GM23338 (cell line): ENCODE data around the gene CTDSP2. TPM values are rescaled to one million over a fixed set of nuclear protein-coding genes. Genes with fewer than 3 reads are reported as not detected.

ENCODE experiments used
- ATAC-seq: fragments of 200-7000 bp; cut with Tn5 transposase; 3 replicates; pipeline ENCODE4 v1.9.1; 2020
- DNase-seq: peaks from one replicate; pipeline ENCODE4 v3.0.0-alpha.2; 2015; ENCODE audit warnings: low spot score
- H2AFZ ChIP-seq: fragments of 200-600 bp; sonication (generic); 2 replicates; pipeline ENCODE4 v1.8.0; 2016; ENCODE audit warnings: antibody characterized with exemption, mild to moderate bottlenecking, moderate library complexity
- H3F3A ChIP-seq: fragments of 200-600 bp; sonication (generic); replicated peaks from 2 replicates; pipeline ENCODE4 v1.8.0; 2017; ENCODE audit warnings: antibody characterized with exemption, mixed run types, low read depth
- H3K27ac ChIP-seq: fragments of 200-600 bp; sonication (generic); 2 replicates; pipeline ENCODE4 v1.6.1; 2016; ENCODE audit warnings: low read depth
- H3K27me3 ChIP-seq: fragments of 200-600 bp; sonication (generic); 2 replicates; pipeline ENCODE4 v1.8.0; 2016; ENCODE audit warnings: mild to moderate bottlenecking, mixed run types, moderate library complexity; ENCODE audit not compliant: insufficient read depth
- H3K36me3 ChIP-seq: fragments of 200-600 bp; sonication (generic); 2 replicates; pipeline ENCODE4 v1.8.0; 2016; ENCODE audit warnings: mild to moderate bottlenecking; ENCODE audit not compliant: insufficient read depth
- H3K4me1 ChIP-seq: fragments of 200-600 bp; sonication (generic); 2 replicates; pipeline ENCODE4 v1.8.0; 2016; ENCODE audit warnings: mild to moderate bottlenecking, moderate library complexity; ENCODE audit not compliant: insufficient read depth
- H3K4me2 ChIP-seq: fragments of 200-600 bp; sonication (generic); 2 replicates; pipeline ENCODE4 v1.7.1; 2017; ENCODE audit warnings: mixed run types
- H3K4me3 ChIP-seq: fragments of 200-600 bp; sonication (generic); 2 replicates; pipeline ENCODE4 v1.6.1; 2016; ENCODE audit warnings: mixed run types
- H3K79me2 ChIP-seq: fragments of 200-600 bp; sonication (generic); replicated peaks from 2 replicates; pipeline ENCODE4 v1.8.0; 2017; ENCODE audit warnings: mild to moderate bottlenecking; ENCODE audit not compliant: insufficient read depth
- H3K9me2 ChIP-seq: fragments of 200-600 bp; sonication (generic); 2 replicates; pipeline ENCODE4 v1.8.0; 2017; ENCODE audit not compliant: insufficient read depth
- H4K20me1 ChIP-seq: fragments of 200-600 bp; sonication (generic); replicated peaks from 2 replicates; pipeline ENCODE4 v1.8.0; 2017; ENCODE audit warnings: mild to moderate bottlenecking; ENCODE audit not compliant: insufficient read depth
- H3K27ac Mint-ChIP-seq: 2 replicates; pipeline ENCODE4 v1.8.0; 2020; ENCODE audit warnings: inconsistent platforms, mild to moderate bottlenecking, moderate library complexity, mixed read lengths
- H3K27me3 Mint-ChIP-seq: 3 replicates; pipeline ENCODE4 v1.8.0; 2022; ENCODE audit warnings: low read depth, mild to moderate bottlenecking, moderate library complexity, mixed read lengths, inconsistent platforms; ENCODE audit not compliant: insufficient read depth, poor library complexity
- H3K36me3 Mint-ChIP-seq: 3 replicates; pipeline ENCODE4 v1.8.0; 2021; ENCODE audit warnings: low read depth, mild to moderate bottlenecking, inconsistent platforms, moderate library complexity, mixed read lengths
- H3K4me1 Mint-ChIP-seq: 3 replicates; pipeline ENCODE4 v1.8.0; 2020; ENCODE audit warnings: mild to moderate bottlenecking, inconsistent platforms, mixed read lengths
- H3K4me3 Mint-ChIP-seq: 3 replicates; pipeline ENCODE4 v1.8.0; 2021; ENCODE audit warnings: moderate library complexity, mild to moderate bottlenecking, inconsistent platforms, mixed read lengths
- H3K9me3 Mint-ChIP-seq: 3 replicates; pipeline ENCODE4 v1.8.0; 2020; ENCODE audit warnings: moderate library complexity, mild to moderate bottlenecking, inconsistent platforms, mixed read lengths
- CREB1 ChIP-seq: fragments of 250-450 bp; sonication (Bioruptor Pico); IDR thresholded peaks from 2 replicates; pipeline ENCODE4 v1.5.0; 2020; ENCODE audit warnings: low read depth, mild to moderate bottlenecking, moderate library complexity
- EZH2phosphoT487 ChIP-seq: fragments of 200-600 bp; sonication (generic); IDR thresholded peaks from one replicate; pipeline ENCODE4 v1.8.1; 2018; ENCODE audit warnings: antibody characterized with exemption; ENCODE audit not compliant: unreplicated experiment
- JUNB ChIP-seq: IDR thresholded peaks from one replicate; pipeline ENCODE4 v1.6.1; 2016; ENCODE audit warnings: antibody characterized with exemption; ENCODE audit not compliant: unreplicated experiment
- NANOG ChIP-seq: IDR thresholded peaks from 2 replicates; pipeline ENCODE4 v1.6.1; 2016; ENCODE audit warnings: antibody characterized with exemption, borderline replicate concordance
- POLR2AphosphoS5 ChIP-seq: IDR thresholded peaks from 2 replicates; pipeline ENCODE4 v1.6.1; 2016; ENCODE audit warnings: antibody characterized with exemption, low read depth
- STAT1 ChIP-seq: IDR thresholded peaks from one replicate; pipeline ENCODE4 v1.6.1; 2016; ENCODE audit warnings: antibody characterized with exemption; ENCODE audit not compliant: unreplicated experiment
- ZNF114 ChIP-seq: fragments of 250-450 bp; sonication (Bioruptor Pico); IDR thresholded peaks from 2 replicates; pipeline ENCODE4 v1.5.0; 2020; ENCODE audit warnings: mild to moderate bottlenecking, moderate library complexity
- ZNF331 ChIP-seq: fragments of 250-450 bp; sonication (Bioruptor Pico); IDR thresholded peaks from 2 replicates; pipeline ENCODE4 v1.5.0; 2020; ENCODE audit warnings: low read depth, mild to moderate bottlenecking, moderate library complexity
- polyA plus RNA-seq: library from polyadenylated mRNA; unstranded; fragments of >200 nt; fragmentation: Nextera tagmentation; extraction: Ambion mirVana; gene quantifications from 2 replicates; pipeline ENCODE4 v1.2.1, GENCODE V29; 2016
- total RNA-seq: library from RNA; depleted of rRNA; stranded (reverse); fragments of >200 nt; shearing (Covaris generic); gene quantifications from 2 replicates; pipeline ENCODE4 v1.2.3, GENCODE V29; 2014
- TF ChIP-seq, protein P1 (sequence below): fragments of 250-450 bp; sonication (Bioruptor Pico); IDR thresholded peaks from 2 replicates; pipeline ENCODE4 v1.5.0; 2020; ENCODE audit warnings: mild to moderate bottlenecking, moderate library complexity
- TF ChIP-seq, protein P2 (sequence below): IDR thresholded peaks from one replicate; pipeline ENCODE4 v1.6.1; 2018; ENCODE audit warnings: antibody characterized with exemption; ENCODE audit not compliant: unreplicated experiment
- TF ChIP-seq, protein P3 (sequence below): IDR thresholded peaks from 2 replicates; pipeline ENCODE4 v1.6.1; 2016; ENCODE audit warnings: antibody characterized with exemption

Gene CTDSP2
- total and polyA plus RNA-seq, 2 experiments from 2014 or later: 22.8 to 81.9 TPM

DNA sequence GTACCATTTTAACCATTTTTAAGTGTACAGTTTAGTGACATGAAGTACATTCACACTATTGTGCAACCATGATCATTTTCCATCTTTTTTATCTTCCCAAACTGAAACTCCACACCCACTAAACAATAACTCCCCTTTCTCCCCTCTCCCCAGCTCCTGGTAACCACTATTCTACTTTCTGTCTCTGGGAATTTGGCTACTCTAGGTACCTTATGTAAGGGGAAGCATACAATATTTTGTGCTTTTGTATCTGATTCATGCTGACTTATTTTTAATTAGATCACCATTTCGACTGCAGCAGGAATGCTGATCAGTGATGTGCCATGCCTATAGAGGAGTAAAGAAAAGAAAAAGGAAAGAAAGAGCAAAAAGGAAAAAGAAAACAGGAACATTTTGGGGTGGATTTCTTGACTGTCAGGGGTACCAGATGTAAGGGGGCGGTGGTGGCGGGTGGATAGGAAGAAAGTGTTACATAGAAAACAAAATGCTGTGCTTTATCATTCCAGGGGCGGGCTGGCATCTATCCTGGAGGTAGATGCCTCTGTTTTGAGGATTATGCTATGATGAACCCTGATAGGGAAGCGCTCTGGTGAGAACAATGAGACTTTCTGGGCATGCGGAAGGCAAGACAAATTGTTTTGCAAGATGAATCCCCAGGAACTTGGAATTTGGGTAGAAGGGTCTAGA lies 45.2 kb upstream of the CTDSP2 start:
- H2AFZ ChIP-seq: no peak overlapping the region
- H3K27ac Mint-ChIP-seq: no peak overlapping the region
- H3K4me1 ChIP-seq: peaks cover 30% of the 10 kb centered on the region
- H3K36me3 Mint-ChIP-seq: no peaks in the 10 kb centered on the region; the same call in 2 of the 3 replicates
- 0 out of 2 replicates have a peak, but pooled peaks cover under 1% of the 10 kb centered on the region for H3F3A ChIP-seq
- no peaks in the 10 kb centered on the region for H3K9me3 Mint-ChIP-seq
- ATAC-seq: no peak
- H3K4me3 ChIP-seq: no peak overlapping the region
- TF ChIP-seq CREB1 (CRISPR knock-in tag) (no peak), STAT1 (no peak), EZH2phosphoT487 (no peak), NANOG (no peak), POLR2AphosphoS5 (no peak), JUNB (no peak), ZNF331 (CRISPR knock-in tag) (no peak), ZNF114 (CRISPR knock-in tag) (no peak)
- TF ChIP-seq, protein P1, sequence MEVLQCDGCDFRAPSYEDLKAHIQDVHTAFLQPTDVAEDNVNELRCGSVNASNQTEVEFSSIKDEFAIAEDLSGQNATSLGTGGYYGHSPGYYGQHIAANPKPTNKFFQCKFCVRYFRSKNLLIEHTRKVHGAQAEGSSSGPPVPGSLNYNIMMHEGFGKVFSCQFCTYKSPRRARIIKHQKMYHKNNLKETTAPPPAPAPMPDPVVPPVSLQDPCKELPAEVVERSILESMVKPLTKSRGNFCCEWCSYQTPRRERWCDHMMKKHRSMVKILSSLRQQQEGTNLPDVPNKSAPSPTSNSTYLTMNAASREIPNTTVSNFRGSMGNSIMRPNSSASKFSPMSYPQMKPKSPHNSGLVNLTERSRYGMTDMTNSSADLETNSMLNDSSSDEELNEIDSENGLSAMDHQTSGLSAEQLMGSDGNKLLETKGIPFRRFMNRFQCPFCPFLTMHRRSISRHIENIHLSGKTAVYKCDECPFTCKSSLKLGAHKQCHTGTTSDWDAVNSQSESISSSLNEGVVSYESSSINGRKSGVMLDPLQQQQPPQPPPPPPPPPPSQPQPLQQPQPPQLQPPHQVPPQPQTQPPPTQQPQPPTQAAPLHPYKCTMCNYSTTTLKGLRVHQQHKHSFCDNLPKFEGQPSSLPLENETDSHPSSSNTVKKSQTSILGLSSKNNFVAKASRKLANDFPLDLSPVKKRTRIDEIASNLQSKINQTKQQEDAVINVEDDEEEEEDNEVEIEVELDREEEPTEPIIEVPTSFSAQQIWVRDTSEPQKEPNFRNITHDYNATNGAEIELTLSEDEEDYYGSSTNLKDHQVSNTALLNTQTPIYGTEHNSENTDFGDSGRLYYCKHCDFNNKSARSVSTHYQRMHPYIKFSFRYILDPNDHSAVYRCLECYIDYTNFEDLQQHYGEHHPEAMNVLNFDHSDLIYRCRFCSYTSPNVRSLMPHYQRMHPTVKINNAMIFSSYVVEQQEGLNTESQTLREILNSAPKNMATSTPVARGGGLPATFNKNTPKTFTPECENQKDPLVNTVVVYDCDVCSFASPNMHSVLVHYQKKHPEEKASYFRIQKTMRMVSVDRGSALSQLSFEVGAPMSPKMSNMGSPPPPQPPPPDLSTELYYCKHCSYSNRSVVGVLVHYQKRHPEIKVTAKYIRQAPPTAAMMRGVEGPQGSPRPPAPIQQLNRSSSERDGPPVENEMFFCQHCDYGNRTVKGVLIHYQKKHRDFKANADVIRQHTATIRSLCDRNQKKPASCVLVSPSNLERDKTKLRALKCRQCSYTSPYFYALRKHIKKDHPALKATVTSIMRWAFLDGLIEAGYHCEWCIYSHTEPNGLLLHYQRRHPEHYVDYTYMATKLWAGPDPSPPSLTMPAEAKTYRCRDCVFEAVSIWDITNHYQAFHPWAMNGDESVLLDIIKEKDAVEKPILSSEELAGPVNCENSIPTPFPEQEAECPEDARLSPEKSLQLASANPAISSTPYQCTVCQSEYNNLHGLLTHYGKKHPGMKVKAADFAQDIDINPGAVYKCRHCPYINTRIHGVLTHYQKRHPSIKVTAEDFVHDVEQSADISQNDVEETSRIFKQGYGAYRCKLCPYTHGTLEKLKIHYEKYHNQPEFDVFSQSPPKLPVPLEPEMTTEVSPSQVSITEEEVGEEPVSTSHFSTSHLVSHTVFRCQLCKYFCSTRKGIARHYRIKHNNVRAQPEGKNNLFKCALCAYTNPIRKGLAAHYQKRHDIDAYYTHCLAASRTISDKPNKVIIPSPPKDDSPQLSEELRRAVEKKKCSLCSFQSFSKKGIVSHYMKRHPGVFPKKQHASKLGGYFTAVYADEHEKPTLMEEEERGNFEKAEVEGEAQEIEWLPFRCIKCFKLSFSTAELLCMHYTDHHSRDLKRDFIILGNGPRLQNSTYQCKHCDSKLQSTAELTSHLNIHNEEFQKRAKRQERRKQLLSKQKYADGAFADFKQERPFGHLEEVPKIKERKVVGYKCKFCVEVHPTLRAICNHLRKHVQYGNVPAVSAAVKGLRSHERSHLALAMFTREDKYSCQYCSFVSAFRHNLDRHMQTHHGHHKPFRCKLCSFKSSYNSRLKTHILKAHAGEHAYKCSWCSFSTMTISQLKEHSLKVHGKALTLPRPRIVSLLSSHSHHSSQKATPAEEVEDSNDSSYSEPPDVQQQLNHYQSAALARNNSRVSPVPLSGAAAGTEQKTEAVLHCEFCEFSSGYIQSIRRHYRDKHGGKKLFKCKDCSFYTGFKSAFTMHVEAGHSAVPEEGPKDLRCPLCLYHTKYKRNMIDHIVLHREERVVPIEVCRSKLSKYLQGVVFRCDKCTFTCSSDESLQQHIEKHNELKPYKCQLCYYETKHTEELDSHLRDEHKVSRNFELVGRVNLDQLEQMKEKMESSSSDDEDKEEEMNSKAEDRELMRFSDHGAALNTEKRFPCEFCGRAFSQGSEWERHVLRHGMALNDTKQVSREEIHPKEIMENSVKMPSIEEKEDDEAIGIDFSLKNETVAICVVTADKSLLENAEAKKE: no peak
- TF ChIP-seq, protein P2, sequence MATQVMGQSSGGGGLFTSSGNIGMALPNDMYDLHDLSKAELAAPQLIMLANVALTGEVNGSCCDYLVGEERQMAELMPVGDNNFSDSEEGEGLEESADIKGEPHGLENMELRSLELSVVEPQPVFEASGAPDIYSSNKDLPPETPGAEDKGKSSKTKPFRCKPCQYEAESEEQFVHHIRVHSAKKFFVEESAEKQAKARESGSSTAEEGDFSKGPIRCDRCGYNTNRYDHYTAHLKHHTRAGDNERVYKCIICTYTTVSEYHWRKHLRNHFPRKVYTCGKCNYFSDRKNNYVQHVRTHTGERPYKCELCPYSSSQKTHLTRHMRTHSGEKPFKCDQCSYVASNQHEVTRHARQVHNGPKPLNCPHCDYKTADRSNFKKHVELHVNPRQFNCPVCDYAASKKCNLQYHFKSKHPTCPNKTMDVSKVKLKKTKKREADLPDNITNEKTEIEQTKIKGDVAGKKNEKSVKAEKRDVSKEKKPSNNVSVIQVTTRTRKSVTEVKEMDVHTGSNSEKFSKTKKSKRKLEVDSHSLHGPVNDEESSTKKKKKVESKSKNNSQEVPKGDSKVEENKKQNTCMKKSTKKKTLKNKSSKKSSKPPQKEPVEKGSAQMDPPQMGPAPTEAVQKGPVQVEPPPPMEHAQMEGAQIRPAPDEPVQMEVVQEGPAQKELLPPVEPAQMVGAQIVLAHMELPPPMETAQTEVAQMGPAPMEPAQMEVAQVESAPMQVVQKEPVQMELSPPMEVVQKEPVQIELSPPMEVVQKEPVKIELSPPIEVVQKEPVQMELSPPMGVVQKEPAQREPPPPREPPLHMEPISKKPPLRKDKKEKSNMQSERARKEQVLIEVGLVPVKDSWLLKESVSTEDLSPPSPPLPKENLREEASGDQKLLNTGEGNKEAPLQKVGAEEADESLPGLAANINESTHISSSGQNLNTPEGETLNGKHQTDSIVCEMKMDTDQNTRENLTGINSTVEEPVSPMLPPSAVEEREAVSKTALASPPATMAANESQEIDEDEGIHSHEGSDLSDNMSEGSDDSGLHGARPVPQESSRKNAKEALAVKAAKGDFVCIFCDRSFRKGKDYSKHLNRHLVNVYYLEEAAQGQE: no peak
- TF ChIP-seq, protein P3, sequence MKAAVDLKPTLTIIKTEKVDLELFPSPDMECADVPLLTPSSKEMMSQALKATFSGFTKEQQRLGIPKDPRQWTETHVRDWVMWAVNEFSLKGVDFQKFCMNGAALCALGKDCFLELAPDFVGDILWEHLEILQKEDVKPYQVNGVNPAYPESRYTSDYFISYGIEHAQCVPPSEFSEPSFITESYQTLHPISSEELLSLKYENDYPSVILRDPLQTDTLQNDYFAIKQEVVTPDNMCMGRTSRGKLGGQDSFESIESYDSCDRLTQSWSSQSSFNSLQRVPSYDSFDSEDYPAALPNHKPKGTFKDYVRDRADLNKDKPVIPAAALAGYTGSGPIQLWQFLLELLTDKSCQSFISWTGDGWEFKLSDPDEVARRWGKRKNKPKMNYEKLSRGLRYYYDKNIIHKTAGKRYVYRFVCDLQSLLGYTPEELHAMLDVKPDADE: no peak
- no peak overlapping the region for H3K4me2 ChIP-seq
- H3K27ac ChIP-seq: no peak overlapping the region
- H3K36me3 ChIP-seq: no peaks in the 10 kb centered on the region
- no peak for DNase-seq
- no peak overlapping the region; the same call in 2 of the 3 replicates for H3K4me3 Mint-ChIP-seq
- no peaks in the 10 kb centered on the region for H4K20me1 ChIP-seq
- no peaks in the 10 kb centered on the region for H3K79me2 ChIP-seq
- peaks cover 10% of the 10 kb centered on the region; the same call in 1 of the 2 replicates for H3K27me3 ChIP-seq
- H3K27me3 Mint-ChIP-seq: peaks cover 18% of the 10 kb centered on the region
- H3K9me2 ChIP-seq: no peaks in the 10 kb centered on the region
- H3K4me1 Mint-ChIP-seq: peaks cover 50% of the 10 kb centered on the region
